DMS 273 (cell line): Measurements from ENCODE around the gene MARCHF3.
"Not testable (repeated sequence)": the region's sequence is repeated elsewhere in the genome, so short reads cannot be mapped to it uniquely, and the experiment has no call there.

Source experiments
- DNase-seq: peaks from one replicate; lab custom pipeline; 2025; ENCODE audit not compliant: unreplicated experiment; lab: John Stamatoyannopoulos, UW

Gene MARCHF3

DNA sequence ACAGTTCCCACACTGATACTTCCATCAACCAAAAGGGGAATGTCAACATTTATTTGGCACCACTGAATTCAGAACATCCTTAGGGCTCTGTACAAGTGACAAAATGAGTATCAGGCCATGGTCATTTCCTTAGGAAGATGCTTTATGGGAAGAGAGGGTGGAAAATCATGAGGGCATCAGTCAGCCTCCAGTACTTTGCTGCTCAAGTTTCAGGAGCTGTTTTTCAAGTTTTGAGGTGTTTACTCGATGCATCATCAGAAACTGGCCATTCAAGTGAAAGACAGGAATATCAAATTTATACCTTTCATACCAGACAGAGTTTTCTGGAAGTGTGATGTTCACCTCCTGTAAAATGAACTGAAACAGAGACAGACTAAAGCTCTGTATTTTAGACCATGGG is 21.2 kb upstream of the MARCHF3 start:
- DNase-seq = no peak

DNA sequence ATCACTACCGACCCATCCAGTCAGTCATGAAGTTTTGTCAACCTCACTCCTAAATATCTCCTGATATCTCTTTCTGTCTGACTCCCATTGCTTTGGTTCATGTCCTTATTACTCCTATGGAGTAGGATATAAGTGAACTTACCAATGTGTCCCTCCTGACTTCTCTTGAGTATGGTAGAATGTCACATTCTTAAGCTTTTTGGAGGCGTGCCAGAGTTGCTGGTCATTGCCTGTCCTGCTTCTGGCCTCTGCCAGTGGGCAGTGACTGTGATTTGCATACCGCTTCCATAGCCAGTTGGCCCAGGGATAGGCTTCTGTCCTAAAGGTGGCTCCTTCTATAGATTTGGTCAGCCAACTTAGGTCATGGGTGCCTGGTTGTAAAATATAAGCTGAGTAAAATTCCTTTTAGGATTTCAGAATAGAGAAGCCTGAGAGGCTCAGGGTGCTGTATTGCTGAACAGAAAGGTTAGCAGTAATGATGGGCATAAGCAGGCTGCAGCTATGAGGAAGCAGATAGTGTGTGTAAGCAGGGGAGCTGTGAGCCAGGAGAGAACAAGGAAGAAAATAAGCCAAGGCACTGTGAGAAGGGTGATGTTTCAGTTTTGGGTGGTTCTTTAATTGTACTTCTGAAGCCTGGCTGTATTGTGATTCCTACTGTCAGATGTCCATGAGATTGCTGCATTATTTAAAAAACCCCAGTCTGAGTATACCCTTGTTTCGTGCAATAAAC is 16.1 kb upstream of the MARCHF3 start:
- DNase-seq = no peak

DNA sequence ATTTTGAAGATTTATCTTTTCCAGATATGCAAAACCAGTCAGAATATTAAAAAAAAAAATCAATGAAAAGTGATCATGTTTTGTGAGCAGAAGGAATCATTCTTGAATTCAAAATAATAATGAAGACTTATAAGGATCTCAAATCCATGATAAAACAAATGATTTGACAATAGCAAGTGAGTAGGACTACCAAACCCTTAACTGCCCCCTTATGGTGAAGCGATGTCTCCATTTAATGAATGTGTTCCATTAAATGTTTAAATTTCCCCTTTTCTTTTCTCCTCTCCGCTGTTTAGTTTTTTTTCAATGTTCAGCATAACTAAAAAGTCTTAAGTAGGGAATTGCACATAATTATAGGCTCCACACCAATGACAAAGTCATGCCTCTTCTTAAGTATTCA is 12.2 kb upstream of the MARCHF3 start:
- peak; percentile 44 for DNase-seq

DNA sequence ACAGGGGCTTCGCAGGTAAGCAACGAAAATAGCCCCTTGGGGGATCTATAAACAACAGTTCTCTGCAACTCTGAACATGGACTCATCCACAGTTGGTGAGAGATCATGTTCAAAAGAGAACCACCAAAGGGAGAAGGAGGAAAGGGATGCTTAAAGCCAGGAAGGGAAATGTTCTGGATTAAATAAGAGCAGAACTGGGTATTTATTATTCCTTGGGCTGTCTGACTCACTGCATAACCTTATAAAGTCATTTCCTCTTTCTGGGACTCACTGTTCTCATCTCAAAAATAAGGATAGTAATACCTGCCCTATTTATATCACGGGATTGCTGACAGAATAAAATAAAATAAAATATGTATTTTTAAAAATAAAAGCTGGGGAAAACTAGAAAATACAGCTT is 11.2 kb upstream of the MARCHF3 start:
- DNase-seq = no peak

DNA sequence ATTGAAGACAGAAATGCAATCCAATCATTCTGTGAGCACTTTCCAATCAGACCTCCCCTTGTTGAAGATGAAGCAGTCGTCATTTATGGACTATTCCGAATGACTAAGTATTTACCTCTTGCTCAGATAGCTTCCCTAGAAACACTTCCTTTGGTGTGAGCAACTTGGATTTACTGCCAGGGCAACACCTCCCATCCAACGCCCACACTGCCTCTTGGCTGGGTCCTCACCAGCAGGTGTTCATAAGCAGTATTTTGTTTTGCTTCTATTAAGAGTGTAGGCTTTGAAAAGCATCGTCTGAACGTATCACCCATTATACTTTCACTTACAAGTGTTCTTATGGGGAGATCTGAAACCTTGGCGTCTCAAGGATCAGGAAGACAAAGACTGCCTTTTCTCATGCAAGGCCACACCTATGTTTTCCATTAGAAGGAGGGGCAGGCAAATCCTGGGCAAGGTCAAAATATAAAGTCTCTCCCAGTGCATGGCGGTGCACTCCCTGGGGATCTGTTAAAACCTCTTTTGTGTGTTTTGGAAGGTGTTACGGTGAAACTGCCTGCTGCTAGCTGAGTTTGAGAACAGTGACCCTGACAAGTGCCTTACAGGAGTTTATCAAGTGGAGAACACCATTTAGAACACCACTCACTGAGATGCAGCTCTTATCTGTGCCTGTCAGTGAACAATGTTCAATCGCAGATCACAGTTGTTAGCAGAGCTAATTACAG is 10.6 kb upstream of the MARCHF3 start:
- DNase-seq = peak; percentile 34

DNA sequence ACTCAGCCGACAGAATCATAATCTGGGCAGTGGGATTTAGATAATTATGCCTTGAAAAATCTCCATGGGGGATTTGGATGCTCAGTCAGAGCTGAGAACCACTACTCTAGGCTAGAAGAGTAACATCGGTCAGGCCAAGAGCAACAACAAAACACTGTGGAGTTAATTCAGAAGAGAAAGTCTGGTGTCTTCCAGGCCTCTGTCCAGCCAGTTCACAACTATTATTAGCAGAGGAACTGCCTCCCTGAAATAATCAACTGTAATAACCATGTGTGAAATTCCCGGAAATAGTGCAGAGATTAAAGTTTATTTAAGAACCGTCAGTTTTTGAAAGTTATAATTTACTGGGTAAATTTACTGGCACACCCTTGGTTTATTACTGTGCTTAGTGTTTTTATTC is 8.2 kb upstream of the MARCHF3 start:
- no peak for DNase-seq

DNA sequence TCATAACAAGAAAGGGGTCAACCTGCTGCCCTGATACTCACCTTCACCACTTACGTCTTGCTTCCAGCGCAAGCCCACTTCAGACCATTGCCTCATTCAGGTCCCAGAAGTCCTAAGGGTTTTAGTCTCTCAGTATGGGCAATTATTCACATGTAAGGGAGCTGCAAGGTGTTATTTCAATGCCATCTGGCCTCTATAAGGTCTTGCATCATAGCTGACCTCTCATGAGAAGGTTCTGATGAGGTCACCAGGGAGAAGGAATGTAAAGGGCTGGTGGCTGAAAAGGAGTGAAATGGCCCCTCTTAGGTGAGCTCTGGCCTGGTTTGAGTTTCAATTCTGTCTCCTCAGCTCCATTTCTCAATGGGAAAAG is 1.5 kb upstream of the MARCHF3 start:
- peak; percentile 67 for DNase-seq

DNA sequence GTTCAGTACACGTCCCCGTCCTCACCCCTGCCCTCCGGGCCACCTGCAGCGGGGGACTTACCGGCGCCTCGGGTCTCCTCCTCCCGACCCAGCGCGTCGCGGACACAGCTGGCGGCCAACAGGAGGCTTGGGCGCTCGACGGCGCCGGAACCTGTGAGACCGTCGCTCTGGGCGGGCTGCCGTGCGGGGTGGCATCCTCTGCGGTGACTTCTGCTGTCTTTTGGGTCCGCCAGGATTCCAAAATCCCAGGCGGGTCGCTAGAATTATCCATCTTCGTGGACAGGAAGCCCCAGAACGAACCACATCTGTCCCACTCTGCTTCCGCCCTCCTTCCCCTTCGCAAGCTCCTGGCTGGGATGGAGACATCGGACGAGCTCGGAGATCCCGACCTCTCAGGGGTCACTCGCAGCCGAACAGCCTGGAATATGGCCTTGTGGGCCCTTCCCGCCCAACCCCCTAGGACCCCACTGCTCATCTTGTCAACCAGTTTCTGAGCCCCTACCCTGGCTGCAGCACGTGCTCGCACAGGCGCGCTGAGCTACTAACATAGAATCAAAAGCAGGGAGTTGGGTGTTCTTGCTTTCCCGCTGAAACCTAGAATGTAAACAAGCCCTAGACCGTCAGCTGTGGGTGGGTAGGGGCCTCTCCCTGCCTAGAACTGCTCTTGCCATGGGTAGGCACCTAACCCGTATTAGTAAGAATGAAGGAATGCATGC is 947 bp upstream of the MARCHF3 start:
- DNase-seq = peak; percentile 66

DNA sequence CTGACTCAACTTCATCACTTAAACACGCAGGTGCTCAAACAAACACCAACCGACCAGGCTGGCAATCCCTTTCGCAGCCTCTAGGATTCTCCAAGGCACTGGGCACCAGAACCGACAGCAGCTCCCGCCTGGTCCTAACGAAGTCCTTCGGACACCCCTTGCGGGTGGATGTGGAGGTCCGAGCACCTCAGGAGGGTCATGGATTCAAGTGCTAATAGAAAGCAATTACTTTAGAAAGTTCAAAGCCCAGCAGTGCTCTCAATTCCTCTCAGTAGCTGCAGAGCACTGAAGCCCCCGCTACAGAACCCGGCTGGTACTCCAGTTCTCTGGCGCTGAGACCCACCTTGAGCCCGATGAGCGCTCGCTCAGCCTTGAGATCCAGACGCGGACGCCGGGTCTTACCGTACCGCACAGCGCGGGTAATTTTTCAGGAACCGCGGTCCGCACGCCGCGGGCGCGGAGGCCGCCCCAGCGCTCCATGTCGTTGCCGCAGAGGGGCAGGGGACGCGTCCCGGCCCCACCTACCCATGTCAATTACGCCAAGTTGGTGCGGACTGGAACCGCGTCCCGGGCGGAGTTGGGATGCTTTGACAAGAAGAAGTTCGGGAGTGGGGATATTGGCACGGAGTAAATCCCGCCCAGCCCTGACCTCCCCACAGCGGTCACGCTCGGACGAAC is 638 bp downstream of the MARCHF3 start:
- peak; percentile 87 for DNase-seq

DNA sequence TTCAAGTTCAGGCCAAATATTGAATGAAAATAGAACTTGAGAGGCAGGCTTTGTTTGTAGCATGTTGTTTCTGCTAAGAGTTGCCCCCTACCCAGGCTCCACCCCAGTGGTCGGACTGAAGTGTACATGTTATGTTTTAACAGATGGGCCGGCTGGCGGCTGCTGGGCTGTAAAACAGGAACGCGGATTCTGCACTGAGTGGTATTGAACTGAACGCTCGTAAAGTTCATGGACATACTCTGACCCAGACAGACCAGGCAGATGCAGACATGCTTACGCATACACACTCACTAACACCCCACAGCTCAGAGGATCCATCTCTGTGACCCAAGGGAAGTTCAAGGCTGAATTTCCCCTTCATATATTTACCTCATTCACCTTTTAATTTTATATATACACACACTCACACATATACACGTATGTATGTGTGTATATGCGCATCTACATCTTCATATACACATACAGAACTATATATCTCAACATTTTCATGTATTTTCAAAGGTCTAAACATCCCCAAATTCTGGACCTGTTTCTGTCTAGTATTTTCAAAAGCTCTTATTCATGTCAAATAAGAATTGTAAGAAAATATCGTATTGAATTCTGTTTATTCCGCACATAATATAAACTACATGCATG is 1.4 kb downstream of the MARCHF3 start:
- peak; percentile 92 for DNase-seq

DNA sequence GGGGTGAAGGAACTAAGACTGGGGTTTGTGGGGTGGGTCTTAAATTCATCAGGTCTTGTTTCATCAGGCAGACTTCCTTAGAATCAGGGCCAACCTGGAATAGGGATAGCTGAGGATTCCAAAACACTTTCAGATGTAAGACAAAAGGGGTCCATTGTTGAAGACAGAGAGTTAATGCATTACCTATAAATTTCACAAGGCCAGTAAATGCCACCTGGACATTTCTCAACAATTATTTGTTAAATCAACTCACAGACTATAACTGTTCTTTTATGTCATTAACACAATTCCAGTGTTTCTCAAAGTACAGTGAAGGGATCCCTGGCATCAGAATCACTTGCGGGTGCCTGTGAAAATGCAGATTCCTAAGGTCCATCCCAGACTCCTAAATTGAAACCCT is 2.8 kb downstream of the MARCHF3 start:
- no peak for DNase-seq

DNA sequence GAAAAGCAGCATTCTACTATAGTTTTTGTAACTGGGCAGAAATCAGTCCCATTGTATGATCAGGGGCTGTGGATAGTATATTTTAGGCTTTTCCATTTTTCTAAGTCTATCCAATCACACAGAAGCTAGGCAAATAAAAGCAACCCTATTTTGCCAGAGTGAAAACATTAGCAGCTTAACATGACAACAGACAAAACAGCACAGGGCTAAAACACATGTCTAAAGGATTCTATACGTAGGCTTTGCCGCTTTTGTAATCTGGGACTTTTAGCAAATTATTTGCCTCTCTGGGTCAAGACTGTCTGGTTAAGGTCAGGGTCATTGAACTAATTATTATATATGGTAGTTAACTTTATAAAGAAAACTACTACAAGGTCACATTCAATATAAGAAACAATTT is 4.2 kb downstream of the MARCHF3 start:
- DNase-seq = no peak

DNA sequence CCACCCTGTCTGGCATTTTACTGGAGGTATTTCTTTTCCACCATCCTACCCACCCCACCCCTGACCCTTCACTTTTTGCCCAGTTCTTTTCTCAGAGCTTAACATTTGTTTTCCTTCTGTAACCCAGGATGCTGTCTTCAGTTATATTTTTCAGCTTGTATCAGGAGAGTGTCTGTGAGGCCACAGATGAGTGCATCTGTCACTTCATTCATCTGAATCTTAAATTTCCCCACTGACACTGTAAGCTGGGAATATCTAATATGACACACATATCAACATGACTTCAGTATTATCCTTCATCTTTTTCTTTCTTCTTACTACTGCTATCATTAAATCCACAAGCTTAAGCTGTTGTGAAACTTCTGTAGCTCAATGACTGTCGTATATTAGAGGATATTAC is 4.9 kb downstream of the MARCHF3 start:
- DNase-seq = no peak

DNA sequence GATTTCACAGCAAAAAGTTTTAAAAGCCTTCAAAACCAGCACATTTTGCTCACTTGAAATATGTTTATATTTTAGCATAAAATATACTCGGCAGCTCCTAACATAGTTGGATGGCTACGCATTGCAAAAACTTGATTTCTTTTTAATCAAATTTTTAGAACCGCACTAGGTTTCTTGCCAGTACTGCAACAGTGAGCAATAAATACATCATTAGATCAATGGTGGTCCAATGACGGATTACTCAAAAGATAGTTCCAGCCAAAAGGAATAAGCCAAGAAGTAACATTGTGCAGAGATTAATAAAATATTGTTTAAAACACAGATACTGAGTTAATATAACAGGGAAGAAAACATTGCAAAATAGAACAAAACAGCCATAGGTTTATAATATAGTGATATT is 5.5 kb downstream of the MARCHF3 start:
- no peak for DNase-seq

DNA sequence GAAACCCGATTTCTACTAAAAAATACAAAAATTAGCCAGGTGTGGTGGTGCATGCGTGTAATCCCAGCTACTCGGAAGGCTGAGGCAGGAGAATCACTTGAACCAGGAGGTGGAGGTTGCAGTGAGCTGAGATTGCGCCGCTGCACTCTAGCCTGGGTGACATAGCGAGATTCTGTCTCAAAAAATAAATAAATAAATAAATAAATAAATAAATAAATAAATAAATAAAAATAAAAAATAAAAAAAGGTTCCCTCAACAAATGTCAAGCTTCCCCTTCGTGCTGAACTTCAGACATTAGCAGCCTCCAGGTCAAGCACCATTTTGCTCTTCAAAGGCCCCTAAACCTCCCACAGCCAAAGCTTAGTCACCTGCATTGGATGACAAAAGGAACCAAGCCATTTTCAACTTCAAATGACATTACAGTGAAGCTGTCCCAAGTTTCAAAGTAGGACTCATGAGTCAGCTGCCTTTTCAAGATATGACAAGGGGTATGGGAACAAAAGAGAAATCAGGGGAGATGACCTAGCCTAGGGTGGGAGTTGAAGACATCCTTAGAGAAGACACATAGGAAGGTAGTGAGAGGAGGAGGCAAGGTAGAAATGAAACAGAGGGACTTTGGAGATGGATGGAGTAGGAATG is 6.7 kb downstream of the MARCHF3 start:
- DNase-seq = not testable (repeated sequence)

DNA sequence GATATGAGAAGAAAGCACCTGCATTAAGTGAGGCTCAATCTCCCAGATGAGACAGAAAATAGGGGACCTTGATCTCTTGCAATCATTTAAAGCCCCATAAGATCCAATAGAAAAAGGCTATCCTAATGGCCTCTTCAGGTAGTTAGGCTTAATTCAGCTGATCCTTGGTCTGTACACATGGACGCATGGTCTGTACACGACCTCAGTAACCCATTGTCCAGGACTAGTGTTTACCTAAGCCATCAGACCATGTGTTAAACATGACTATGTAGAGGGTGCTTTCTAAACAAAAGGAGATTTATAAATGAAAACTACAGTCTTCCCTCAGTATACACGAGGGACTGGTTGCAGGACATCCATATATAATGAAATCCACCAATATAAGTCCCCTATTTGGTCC is 7.5 kb downstream of the MARCHF3 start:
- DNase-seq = no peak

DNA sequence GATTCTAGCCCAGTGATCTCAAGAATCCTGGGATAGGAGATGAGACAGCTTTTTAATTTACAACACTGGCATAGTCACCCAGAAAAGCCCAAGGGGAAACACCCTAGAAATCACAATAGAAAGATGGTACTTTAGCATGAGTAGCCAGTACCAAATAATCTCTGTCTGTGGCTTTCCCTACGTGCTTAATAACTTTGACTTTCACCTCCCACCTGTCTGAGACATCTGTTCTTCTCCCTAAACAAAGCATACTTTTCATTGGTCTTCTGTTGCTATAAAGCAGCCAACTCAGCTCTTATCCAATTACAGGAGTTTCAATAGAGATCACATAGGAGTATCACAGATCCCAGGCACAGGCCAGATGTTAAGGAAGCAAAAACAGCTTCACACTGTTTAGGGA is 10.4 kb downstream of the MARCHF3 start:
- peak; percentile 84 for DNase-seq

DNA sequence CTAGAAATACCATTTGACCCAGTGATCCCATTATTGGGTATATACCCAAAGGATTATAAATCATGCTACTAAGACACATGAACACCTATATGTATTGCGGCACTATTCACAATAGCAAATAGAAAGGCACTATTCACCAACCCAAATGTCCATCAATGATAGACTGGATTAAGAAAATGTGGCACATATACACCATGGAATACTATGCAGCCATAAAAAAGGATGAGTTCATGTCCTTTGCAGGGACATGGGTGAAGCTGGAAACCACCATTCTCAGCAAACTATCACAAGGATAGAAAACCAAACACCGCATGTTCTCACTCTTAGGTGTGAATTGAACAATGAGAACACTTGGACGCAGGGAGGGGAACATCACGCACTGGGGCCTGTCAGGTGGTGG is 13.6 kb downstream of the MARCHF3 start:
- not testable (repeated sequence) for DNase-seq

DNA sequence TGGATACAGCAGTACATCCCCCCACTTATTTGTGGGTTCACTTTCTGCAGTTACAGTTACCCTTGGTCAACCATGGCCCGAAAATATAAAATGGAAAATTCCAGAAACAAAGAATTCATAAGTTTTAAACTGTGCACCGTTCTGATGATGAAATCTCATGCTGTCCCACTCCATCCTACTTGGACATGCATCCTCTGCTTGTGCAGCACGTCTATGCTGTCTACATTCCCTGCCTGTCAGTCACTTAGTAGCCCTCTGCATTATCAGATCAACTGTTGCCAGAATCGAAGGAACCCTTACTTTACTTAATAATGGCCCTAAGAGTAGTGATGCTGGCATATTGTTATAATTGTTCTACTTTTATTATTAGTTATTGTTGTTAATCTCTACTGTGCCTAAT is 14.6 kb downstream of the MARCHF3 start:
- DNase-seq = no peak

DNA sequence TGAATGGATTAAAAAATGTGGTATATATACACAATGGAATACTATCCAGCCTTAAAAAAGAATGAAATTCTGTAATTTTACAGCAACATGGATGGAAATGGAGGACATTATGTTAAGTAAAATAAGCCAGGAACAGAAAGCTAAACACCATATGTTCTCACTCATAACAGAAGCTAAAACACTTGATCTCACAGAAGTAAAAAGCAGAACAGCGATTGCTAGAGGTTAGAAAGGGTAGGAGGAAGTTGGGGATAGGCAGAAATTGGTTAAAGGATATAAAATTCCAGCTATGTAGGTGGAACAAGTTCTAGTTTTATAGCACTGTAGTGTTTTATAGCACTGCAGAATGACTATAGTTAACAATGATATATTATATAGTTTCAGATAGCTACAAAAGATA is 15.8 kb downstream of the MARCHF3 start:
- DNase-seq = peak; percentile 23

DNA sequence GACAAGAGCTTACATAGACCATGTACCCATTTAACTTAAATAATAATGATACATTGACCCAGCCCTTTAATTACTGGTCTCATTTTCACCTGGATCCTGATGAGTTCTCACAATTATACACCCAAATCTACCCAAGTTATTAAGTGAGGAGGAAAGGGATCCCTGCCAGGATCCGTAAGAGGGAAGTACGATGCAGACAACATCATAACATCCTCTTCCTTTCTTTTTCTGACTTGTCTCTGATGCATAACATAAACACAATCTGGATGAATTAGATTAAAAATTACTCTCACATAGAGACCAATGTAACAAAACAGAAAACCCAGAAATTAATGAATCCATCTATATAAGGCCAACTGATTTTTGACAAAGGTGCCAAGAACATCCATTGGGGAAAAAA is 17.0 kb downstream of the MARCHF3 start:
- DNase-seq = no peak
